GM21360 (cell line): ENCODE data around the gene ACSL6.

ENCODE experiments used
- ATAC-seq: cut with Tn5 transposase; IDR thresholded peaks from one replicate; pipeline ENCODE4 v1.9.1; 2021; ENCODE audit warnings: mild to moderate bottlenecking, moderate library complexity; ENCODE audit not compliant: unreplicated experiment

Gene ACSL6

GRCh38 chr5:132001647-132002561 lies 9.6 kb downstream of the ACSL6 start:
- ATAC-seq, result no peak

DNA sequence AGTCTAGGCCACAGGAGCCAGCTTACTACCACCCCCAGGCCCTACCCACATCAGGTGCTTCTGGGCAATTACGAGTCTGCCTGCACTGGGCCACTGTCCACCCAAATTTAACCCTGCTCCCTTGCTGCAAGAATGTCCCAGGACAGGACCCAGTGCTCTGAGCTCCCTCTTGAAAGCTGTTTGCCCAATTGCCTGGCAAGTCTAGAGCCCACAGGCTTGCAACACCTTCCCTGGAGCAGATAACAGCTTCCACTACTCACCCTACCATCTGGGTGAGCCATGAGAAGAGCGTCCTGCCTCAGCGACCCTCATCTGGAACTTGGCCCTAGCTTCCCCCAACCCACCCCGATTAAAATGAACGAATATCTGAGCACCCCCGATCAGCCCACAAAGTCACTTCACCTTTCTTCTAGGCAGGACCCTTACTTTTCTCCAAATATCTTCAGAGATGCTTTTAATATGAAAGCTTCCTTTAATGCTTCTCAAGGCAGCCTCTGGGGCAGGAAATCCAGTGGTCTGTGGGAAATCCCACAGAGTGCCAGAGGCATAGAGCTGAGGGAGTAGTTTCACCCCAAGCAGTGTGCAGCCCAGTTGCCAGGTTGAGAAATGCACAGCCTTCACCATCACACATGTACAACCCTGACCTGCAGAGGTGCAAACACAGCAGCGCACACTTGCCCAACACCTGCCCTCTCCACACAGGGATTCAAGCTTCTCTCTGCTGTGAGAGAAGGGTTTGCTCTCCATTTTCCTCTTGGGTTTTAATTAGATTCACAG lies 10.6 kb downstream of the ACSL6 start:
- no peak for ATAC-seq

- no peak for ATAC-seq
Measured at GRCh38 chr5:132000241-132000490, 11.3 kb downstream of the ACSL6 start.

DNA sequence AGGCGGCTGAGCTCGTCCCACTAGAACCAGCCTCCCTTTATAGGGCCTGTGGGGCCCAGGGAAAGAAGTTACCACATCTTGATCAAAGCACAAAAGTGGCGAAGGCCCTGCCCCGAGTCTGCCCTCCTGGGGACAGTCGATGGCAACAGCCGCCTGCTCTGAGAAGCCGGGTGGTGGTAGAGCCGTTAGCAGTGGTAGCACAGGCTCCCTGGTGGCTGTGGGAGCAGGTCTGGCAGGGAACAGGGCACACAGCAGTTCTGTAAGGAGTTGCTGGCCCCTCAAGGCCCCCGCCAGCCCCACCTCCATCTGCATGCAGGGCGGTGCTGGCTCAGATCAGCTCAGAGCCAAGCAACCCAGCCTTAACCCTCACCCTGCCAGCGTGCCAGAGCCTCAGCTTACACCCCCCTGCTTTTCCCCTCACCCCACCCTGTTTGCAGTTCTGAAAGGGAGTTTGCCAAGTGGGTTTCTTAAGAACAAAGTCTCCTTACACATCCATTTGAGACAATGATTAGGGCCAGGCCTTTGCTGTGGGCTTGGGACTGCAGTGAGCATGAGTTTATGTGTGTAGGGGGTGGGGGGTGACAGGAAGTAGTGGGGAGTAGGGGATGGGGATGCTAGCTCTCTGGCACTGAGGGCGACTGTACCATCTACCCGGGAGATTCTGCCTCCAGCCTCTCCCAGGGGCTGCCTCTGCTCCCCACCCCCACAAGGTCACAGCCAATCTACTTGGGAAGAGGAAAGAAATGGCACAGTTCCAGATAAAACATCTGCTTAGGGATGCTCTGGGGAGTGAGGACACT lies 11.8 kb downstream of the ACSL6 start:
- ATAC-seq, result no peak

- no peak for ATAC-seq
Measured at GRCh38 chr5:131999041-131999440, 12.4 kb downstream of the ACSL6 start.

DNA sequence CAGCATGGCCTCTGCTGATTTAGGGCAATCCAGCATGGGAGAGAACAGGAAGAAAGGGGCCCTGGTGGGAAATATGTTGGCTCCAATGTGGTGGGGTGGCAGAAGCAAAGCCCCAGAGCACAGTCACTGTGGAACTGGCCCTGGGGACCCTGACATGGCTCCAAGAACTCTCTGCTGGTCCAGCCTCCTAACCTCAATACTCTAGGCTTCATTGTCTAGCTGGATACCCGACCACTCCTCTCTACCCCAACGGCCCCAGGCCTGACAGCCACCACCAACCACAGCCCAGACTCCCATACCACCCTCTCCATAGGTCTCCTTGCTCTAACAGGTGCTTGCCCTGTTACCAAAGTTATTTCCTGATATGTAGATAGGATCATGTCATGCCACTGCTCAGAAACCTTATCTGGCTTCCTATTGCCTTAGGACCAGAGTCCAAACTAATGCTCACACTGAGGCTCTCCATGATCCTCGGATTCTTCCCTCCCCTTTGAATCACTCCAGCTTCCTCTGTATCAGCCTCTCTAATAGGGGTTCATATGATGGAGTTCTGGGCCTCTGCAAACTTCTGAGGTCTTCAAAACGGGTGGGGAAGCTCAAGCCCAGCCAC lies 12.9 kb downstream of the ACSL6 start:
- ATAC-seq, result no peak

GRCh38 chr5:131997727-131998117 lies 13.7 kb downstream of the ACSL6 start:
- no peak for ATAC-seq

GRCh38 chr5:131997026-131997726 lies 14.3 kb downstream of the ACSL6 start:
- ATAC-seq, result no peak

DNA sequence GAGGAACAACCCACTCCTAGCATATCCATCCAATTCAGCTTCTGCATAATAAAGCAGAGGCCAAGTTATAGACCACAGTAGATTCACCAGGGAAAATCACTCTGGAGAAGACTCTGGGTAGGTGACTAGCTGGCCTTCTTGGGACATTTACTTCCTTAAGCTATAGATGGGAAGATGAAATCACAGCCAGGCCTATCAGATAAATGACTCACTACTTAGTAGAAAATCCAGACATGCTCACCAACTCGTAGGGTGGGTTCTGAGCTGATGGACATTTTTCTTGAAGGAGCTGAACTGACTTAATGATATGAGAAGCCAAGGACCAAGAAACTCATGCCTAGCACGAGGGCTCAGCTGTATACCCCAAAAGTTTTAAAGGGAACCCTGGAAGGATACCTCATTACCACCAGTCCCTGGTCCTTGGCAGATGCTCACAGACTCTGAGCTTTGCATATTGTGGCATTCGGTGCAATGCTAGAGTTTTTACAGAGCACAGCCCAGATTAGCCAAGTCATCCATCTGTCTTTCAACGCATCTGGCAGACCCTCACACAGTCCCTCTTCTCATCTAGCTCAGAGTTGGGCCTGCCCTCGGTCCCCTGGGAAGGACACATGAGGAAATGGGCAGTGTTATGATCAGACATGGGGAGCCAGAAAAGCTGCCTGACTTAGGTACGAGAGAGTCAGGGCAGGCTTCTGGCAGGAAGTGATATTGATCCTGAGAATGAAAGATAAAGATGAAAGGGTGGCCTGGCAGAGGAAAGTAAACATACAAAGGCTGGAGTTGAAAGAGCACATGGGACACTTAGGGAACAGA lies 15.0 kb downstream of the ACSL6 start:
- no peak for ATAC-seq

DNA sequence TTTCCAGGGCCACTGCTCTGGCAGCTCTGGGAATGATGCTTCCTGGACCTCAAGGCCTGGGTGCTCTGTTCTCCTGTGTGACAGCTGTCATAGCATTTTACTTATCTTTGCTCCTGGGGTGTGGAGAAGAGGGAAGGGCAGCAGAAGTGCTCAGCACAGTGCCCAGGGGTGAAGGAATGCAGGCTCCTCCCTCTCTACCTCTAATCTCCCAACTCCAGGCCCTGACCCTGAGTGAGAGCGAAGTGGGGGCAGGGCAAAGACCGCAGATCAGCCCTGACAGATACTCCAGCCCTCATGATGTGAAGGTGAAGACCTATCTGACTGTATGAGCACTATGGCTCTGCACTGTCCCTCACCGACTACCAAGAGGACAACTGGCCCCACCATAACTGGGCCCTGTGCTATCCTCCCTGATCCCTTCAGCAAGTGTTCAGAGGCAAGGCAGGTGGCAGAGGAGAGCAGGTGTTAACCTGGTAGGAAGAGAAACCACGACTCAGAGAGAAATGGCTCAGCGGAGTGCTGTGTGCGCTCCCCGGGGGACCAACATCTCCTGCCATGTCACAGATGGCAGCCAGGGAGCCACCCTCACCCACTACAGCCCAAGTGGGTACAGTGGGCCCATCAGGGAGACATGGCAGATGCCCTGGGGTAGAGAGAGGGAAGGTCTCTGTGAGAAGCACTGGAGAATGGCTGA lies 16.8 kb downstream of the ACSL6 start:
- no peak for ATAC-seq

GRCh38 chr5:131994090-131994489 lies 17.4 kb downstream of the ACSL6 start:
- no peak for ATAC-seq

DNA sequence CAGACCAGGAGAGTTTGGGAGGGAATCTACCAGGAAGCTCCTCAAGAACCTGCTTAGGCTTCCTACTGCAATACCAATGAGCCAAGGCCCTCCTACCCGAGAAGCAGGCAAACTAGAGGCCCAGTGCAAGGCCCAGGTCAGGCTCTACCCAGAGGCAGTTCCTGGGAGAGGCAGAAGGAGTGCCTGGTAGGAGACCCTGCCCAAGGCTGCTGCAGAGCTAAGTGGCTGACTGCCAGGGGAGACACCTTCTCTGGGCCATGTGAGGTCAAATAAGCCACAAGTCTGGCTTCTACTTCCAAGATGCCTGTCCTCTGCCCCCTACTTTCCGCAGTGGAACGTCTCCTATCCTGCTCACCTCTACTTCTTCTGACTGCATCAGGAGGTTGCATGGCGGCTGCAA lies 17.8 kb downstream of the ACSL6 start:
- no peak for ATAC-seq

GRCh38 chr5:131992370-131992769 lies 19.1 kb downstream of the ACSL6 start:
- ATAC-seq, result no peak

DNA sequence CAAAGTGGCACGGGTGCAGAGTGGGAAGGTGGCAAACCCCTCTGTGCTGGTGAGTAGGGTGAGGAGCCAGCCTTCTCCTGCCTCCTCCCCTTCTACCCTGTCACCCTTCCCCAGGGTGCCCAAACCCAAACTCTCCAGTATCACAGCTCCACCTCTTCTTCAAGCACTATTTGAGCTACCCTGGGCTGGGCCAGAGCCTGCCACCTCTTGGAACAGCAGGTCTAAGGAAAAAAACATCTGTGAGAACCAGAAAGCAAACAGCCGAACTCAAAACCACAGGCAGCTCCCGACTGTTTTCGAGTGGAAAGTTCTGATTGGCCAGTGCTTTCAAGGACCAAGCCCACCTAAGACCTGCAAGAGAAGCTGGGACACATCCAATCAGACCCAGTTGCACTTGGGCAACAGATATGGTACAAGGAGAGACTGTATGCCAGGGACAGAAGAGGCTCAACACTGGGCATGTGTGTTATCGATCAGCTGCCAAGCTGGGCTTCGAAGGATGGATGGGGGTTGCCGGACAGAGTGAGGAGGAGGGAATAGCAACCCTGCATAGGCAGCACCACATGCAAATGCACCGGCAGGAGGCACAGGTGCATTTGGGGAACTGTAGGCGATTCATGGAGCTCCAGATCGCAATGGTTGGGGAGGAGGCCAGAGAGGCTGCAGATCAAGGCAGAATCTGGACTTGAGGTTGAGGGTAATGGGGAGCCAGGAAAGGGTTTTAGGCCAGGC lies 19.7 kb downstream of the ACSL6 start:
- ATAC-seq, result no peak

GRCh38 chr5:131990716-131991115 lies 20.7 kb downstream of the ACSL6 start:
- ATAC-seq, result no peak

- ATAC-seq, result no peak
Measured at GRCh38 chr5:131988601-131989000, 22.9 kb downstream of the ACSL6 start.

- ATAC-seq, result no peak
Measured at GRCh38 chr5:131987251-131987650, 24.2 kb downstream of the ACSL6 start.

DNA sequence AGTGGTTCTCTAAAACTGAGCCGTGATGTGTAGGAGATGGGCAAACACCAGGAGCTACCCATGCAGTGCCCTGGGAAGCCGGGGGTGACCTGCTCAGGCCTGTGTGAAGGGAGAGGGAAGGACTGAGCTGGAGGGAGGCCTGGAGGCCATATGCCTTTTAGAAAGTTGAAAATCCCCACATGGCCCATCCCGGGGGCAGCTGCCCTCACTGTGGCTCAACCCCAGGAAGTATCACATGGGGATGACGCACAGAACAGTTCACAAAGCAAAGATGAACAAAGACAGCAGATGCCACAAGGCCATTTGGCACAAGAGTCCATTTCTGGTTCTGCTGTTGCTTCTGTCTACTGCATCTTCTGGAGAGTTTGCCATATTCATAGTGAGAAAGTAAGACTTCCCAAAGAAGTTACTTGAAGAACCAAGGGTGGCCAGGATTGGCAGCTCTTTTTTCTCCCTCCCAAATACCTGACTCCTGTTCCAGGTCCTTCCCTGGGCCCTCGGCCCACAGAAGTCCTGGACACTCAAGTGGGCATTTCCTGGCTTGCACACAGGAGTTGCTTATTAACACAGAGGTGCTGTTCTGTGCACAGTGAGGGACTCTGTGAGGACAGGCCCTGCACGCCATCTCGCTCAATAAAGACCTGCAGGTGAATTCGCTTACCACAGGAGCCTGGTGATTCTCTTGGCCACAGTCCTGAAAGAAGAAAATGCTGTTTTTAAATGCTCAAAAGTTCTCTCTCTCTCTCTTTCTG lies 25.1 kb downstream of the ACSL6 start:
- no peak for ATAC-seq
